ENCODE results near the gene UQCC5. TPM values are rescaled to one million over a fixed set of nuclear protein-coding genes. Genes with fewer than 3 reads are reported as not detected.

UQCC5 gene
- total RNA-seq, 1 donor from 2014 or later = 26.2 TPM

GRCh38 chr3:52537165-52537620, 788 bp downstream of the UQCC5 start:
- Mint-ChIP-seq H3K9me3 (no peaks in the 10 kb centered on the region), H3K27ac (ENCODE audit: unreplicated experiment) (peak overlapping the region; percentile 98), H3K27me3 (ENCODE audit: low read depth) (peaks cover 2% of the 10 kb centered on the region), H3K36me3 (ENCODE audit: low read depth) (peaks cover 9% of the 10 kb centered on the region), H3K4me3 (peak overlapping the region; percentile 99), H3K4me1 (peaks cover 49% of the 10 kb centered on the region)
- no peak for TF ChIP-seq CTCF (conservative IDR thresholded peaks at IDR 0.05)
- no peak for DNase-seq (ENCODE audit: low read depth, low spot score)

DNA sequence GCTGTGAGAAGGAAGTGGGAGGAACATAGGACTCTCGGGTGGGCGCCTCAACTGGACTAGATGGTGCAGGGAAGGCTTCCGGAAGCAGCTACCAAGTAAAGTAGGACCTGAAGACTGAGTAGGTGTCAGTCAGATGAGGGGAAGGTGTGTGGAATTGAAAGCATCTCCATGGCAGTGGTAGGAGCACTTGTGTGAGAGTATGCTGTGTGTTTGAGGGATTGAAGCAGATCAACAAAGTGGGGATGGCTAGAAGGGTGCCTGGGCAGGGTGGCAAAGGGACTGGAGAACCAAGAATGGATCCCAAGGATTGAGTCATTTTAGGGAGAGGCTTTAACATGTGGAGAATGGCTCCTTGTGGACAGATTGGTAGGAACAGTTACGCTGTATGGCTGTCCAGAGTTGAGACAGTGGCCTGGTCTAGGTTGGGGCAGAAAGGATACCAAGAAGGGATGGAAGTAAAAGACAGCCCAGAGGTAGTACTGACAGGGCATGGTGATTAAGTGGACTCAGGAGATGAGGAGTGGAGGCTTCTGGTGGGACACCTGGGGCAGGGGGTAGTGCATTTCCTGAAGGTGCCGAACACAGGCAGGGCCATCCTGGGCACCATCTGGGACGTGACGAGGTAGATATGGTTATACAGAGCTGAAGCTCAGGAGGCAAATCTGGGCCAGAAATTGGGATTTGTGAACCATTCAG, 1.5 kb downstream of the UQCC5 start:
- no peak for DNase-seq (ENCODE audit: low read depth, low spot score)
- peaks cover 2% of the 10 kb centered on the region for H3K27me3 Mint-ChIP-seq (ENCODE audit: low read depth)
- peaks cover 44% of the 10 kb centered on the region for H3K4me1 Mint-ChIP-seq
- peak overlapping the region; percentile 22 for H3K27ac Mint-ChIP-seq (ENCODE audit: unreplicated experiment)
- H3K9me3 Mint-ChIP-seq = no peaks in the 10 kb centered on the region
- peaks cover 9% of the 10 kb centered on the region for H3K36me3 Mint-ChIP-seq (ENCODE audit: low read depth)
- TF ChIP-seq CTCF (conservative IDR thresholded peaks at IDR 0.05) = no peak
- H3K4me3 Mint-ChIP-seq = peak overlapping the region; percentile 99

- Mint-ChIP-seq H3K27ac (ENCODE audit: unreplicated experiment) (no peak overlapping the region), H3K4me3 (peak overlapping the region; percentile 47), H3K9me3 (no peaks in the 10 kb centered on the region), H3K4me1 (peaks cover 44% of the 10 kb centered on the region), H3K27me3 (ENCODE audit: low read depth) (peaks cover 2% of the 10 kb centered on the region), H3K36me3 (ENCODE audit: low read depth) (peaks cover 9% of the 10 kb centered on the region)
- TF ChIP-seq CTCF (conservative IDR thresholded peaks at IDR 0.05) = no peak
- no peak for DNase-seq (ENCODE audit: low read depth, low spot score)
Observed at GRCh38 chr3:52539010-52539653, 2.7 kb downstream of the UQCC5 start.

- H3K4me3 Mint-ChIP-seq = peak overlapping the region; percentile 48
- DNase-seq (ENCODE audit: low read depth, low spot score) = no peak
- peaks cover 2% of the 10 kb centered on the region for H3K27me3 Mint-ChIP-seq (ENCODE audit: low read depth)
- peaks cover 42% of the 10 kb centered on the region for H3K4me1 Mint-ChIP-seq
- TF ChIP-seq CTCF (conservative IDR thresholded peaks at IDR 0.05) = no peak
- H3K36me3 Mint-ChIP-seq (ENCODE audit: low read depth) = peaks cover 13% of the 10 kb centered on the region
- H3K9me3 Mint-ChIP-seq = no peaks in the 10 kb centered on the region
- no peak overlapping the region for H3K27ac Mint-ChIP-seq (ENCODE audit: unreplicated experiment)
Observed at GRCh38 chr3:52541050-52541449, 4.6 kb downstream of the UQCC5 start.

- H3K36me3 Mint-ChIP-seq (ENCODE audit: low read depth) = peaks cover 6% of the 10 kb centered on the region
- DNase-seq (ENCODE audit: low read depth, low spot score) = no peak
- no peaks in the 10 kb centered on the region for H3K9me3 Mint-ChIP-seq
- no peak for TF ChIP-seq CTCF (conservative IDR thresholded peaks at IDR 0.05)
- no peak overlapping the region for H3K27ac Mint-ChIP-seq (ENCODE audit: unreplicated experiment)
- peaks cover 17% of the 10 kb centered on the region for H3K4me1 Mint-ChIP-seq
- H3K27me3 Mint-ChIP-seq (ENCODE audit: low read depth) = no peaks in the 10 kb centered on the region
- no peak overlapping the region for H3K4me3 Mint-ChIP-seq
Observed at GRCh38 chr3:52544937-52545336, 8.5 kb downstream of the UQCC5 start.
